Testis (tissue), 3 donors: ENCODE measurements around the gene CUX1. TPM values are rescaled to one million over a fixed set of nuclear protein-coding genes. Genes with fewer than 3 reads are reported as not detected.
"Not testable (repeated sequence)": the region's sequence is repeated elsewhere in the genome, so short reads cannot be mapped to it uniquely, and the experiment has no call there.

Source experiments
- DNase-seq: peaks from one replicate; pipeline ENCODE4 v3.0.0-alpha.2; 2019
- H3K27ac ChIP-seq, 2 donors: fragments of 200-600 bp; sonication (generic); one replicate each; pipeline ENCODE4 v1.5.1; 2019
- H3K27me3 ChIP-seq: fragments of 200-600 bp; sonication (generic); one replicate; pipeline ENCODE4 v1.5.1; 2019
- H3K36me3 ChIP-seq: fragments of 200-600 bp; sonication (generic); one replicate; pipeline ENCODE4 v1.5.1; 2017; ENCODE audit warnings: low read depth; ENCODE audit errors: missing control alignments
- H3K4me1 ChIP-seq: fragments of 200-600 bp; sonication (generic); one replicate; pipeline ENCODE4 v1.5.1; 2019
- H3K4me3 ChIP-seq, 2 donors: fragments of 200-600 bp; sonication (generic); one replicate each; pipeline ENCODE4 v1.5.1; 2017 to 2019
- H3K9me3 ChIP-seq: fragments of 200-600 bp; sonication (generic); one replicate; pipeline ENCODE4 v1.5.1; 2017
- POLR2A ChIP-seq: fragments of 450-650 bp; IDR thresholded peaks from one replicate; pipeline ENCODE4 v1.6.1; 2017; ENCODE audit warnings: antibody characterized with exemption, mild to moderate bottlenecking, moderate library complexity
- WGBS, 2 donors: methylation state at CpG; one replicate each; pipeline ENCODE4 v1.1.5; 2018; 5-methylcytosine and 5-hydroxymethylcytosine counted together
- intact Hi-C: fragments of 100-400 bp; cut with DNase I; formaldehyde crosslinking; loops from one replicate; pipeline ENCODE4 v1.15.1; 2023; ENCODE audit warnings: low total_unique reads
- polyA plus RNA-seq: library from polyadenylated mRNA; stranded (reverse); fragments of 350-450 nt; fragmentation: Illumina TruSeq; extraction: RNeasy Lipid Tissue Mini Kit (QIAGEN cat#74804); gene quantifications from one replicate; pipeline ENCODE4 v1.2.3, GENCODE V29; 2014; ENCODE audit warnings: low read depth, low replicate concordance; ENCODE audit not compliant: insufficient read depth
- total RNA-seq, 2 donors: library from RNA; depleted of rRNA; stranded (reverse); fragments of >200 nt; gene quantifications; one replicate each; pipeline ENCODE4 v1.2.3, GENCODE V29; 2016
- TF ChIP-seq, protein P1 (sequence below), 3 experiments: fragments of 450-650 bp in 2 of 3; fragments of 200-600 bp in 1 of 3; sonication (generic) in 1 of 3; IDR thresholded peaks; one replicate each; pipeline ENCODE4 v1.5.1; 2016 to 2019; ENCODE audit warnings: antibody characterized with exemption in 3 of 3, mild to moderate bottlenecking in 2 of 3, moderate library complexity in 1 of 3

The CUX1 gene
- total and polyA plus RNA-seq, 3 donors from 2014 or later = 30.8 to 46.3 (median 43.1) TPM

DNA sequence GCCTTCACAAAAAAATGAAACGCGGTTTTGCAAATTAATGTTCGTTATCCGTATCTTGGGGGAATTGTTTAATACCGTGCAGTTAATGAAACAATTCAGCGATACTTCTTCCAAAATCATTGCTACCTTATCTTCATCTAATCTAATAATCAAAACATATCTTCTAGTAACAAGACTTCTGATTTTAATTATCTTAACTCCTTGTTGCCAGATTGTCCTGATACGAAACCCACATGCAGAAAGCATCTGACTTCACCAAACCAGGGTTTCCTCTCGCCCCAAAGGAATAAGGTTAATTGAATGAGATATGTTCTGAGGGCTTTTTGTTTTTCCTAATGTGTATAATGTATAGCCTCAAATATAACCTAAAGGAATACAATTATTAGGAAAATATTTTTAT, 364.1 kb downstream of the CUX1 start:
- no peaks in the 10 kb centered on the region for H3K9me3 ChIP-seq
- no peaks in the 10 kb centered on the region for H3K36me3 ChIP-seq
- TF ChIP-seq POLR2A = no peak
- TF ChIP-seq, protein P1, sequence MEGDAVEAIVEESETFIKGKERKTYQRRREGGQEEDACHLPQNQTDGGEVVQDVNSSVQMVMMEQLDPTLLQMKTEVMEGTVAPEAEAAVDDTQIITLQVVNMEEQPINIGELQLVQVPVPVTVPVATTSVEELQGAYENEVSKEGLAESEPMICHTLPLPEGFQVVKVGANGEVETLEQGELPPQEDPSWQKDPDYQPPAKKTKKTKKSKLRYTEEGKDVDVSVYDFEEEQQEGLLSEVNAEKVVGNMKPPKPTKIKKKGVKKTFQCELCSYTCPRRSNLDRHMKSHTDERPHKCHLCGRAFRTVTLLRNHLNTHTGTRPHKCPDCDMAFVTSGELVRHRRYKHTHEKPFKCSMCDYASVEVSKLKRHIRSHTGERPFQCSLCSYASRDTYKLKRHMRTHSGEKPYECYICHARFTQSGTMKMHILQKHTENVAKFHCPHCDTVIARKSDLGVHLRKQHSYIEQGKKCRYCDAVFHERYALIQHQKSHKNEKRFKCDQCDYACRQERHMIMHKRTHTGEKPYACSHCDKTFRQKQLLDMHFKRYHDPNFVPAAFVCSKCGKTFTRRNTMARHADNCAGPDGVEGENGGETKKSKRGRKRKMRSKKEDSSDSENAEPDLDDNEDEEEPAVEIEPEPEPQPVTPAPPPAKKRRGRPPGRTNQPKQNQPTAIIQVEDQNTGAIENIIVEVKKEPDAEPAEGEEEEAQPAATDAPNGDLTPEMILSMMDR (IDR thresholded peaks at IDR 0.05) = no peak
- DNase-seq = no peak
- no peak overlapping the region for H3K4me3 ChIP-seq
- no peaks in the 10 kb centered on the region for H3K27me3 ChIP-seq
- WGBS, 2 donors = 94 to 96% methylated on average over 8 of the region's 8 CpGs
- intact Hi-C loops = no loop called here
- H3K4me1 ChIP-seq = no peaks in the 10 kb centered on the region
- H3K27ac ChIP-seq = no peak overlapping the region

DNA sequence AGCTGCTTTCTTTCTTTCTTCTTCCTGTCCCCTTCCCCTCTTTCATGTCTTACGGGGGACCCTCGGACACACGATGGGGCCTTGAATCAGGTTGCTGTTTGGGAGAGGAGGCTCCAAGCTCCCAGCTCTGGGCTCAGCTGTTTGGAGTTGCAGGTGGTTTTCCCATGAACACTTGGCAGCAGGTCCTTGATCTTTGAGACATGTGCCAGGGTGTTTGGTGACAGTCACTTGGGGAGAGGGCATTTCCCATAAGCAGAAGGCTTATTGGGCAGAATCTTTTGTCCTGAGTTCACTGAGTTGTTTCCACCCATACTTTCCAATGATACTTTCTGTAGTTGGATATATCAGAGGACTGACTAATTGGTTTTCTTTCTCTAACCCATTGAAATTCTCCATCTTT, 364.6 kb downstream of the CUX1 start:
- Histone ChIP-seq H3K9me3 (no peaks in the 10 kb centered on the region), H3K36me3 (no peaks in the 10 kb centered on the region), H3K27ac (no peak overlapping the region), H3K4me1 (no peaks in the 10 kb centered on the region), H3K4me3 (no peak overlapping the region), H3K27me3 (no peaks in the 10 kb centered on the region)
- no peak for DNase-seq
- no peak for TF ChIP-seq POLR2A
- TF ChIP-seq, protein P1 (IDR thresholded peaks at IDR 0.05) = no peak
- WGBS, 2 donors = 69 to 78% methylated on average over 3 of the region's 3 CpGs
- intact Hi-C loops = no loop called here

DNA sequence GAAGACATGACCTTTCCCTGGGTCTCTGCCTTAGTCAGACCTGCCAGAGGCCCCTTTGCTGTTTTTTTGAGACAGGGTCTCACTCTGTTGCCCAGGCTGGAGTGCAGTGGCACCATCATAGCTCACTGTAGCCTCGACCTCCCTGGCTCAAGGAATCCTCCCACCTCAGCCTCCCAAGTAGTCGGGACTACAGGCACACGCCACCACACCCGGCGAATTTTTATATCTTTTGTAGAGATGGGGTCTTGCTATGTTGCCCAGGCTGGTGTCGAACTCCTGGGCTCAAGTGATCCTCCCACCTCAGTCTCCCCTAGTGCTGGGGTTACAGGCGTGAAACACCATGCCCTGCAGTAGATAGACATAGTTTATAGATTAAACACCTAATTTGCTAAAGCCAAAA, 366.4 kb downstream of the CUX1 start:
- H3K36me3 ChIP-seq, H3K4me3 ChIP-seq, H3K27me3 ChIP-seq, H3K9me3 ChIP-seq, H3K27ac ChIP-seq, H3K4me1 ChIP-seq, intact Hi-C loops, DNase-seq: not testable (repeated sequence)
- WGBS, 2 donors = 94 to 95% methylated on average over 6 to 7 of the region's 7 CpGs

DNA sequence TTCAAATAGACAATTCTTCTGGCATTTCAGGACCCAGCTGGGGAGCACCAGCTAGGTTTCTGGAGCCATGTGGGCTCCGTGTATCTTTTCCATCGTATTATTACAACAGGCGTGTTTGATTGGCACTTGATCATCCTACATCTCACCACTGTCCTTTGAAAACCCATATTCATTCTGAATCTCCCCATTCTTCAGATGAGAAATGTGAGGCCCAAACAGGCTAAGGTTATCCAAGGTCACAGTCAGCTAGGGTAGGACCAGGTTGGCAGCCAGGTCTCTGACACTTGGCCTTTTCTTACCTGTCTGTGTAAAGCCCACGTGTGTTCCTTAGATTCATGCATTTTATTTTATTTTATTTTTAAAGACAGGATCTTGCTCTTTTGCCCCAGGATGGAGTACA, 366.9 kb downstream of the CUX1 start:
- TF ChIP-seq, protein P1 (IDR thresholded peaks at IDR 0.05) = no peak
- no peak for TF ChIP-seq POLR2A
- Histone ChIP-seq H3K4me1 (no peaks in the 10 kb centered on the region), H3K9me3 (no peaks in the 10 kb centered on the region), H3K27me3 (no peaks in the 10 kb centered on the region), H3K27ac (no peak overlapping the region), H3K36me3 (no peaks in the 10 kb centered on the region), H3K4me3 (no peak overlapping the region)
- WGBS, 2 donors = 92 to 99% methylated on average over 4 of the region's 4 CpGs
- intact Hi-C loops = no loop called here
- DNase-seq = no peak

DNA sequence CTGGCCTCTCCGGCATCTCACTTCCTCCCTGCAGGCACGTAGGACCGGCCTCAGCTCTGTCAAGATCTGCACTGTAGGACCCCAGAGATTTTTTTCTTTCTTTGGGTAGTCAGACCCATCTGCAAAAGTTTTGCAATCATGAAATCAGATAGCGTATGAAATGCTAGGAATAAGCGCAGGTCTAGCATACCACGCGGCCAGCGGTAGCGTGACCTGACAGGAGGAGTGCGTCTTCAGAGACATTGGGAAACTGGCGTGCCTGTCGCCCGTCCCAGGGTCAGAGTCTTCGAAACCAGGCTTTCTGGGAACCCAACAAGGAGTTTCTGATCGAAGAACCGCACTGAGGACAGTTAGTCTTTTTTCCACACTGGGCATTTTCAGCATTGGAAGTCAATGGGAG, 368.4 kb downstream of the CUX1 start:
- no peaks in the 10 kb centered on the region for H3K9me3 ChIP-seq
- no peaks in the 10 kb centered on the region for H3K27me3 ChIP-seq
- H3K4me1 ChIP-seq = no peaks in the 10 kb centered on the region
- no peaks in the 10 kb centered on the region for H3K36me3 ChIP-seq
- WGBS, 2 donors = 94 to 96% methylated on average over 15 to 16 of the region's 16 CpGs
- no peak overlapping the region for H3K27ac ChIP-seq
- no peak overlapping the region for H3K4me3 ChIP-seq
- TF ChIP-seq POLR2A = no peak
- TF ChIP-seq, protein P1 (IDR thresholded peaks at IDR 0.05) = no peak
- no peak for DNase-seq
- intact Hi-C loops = no loop called here
